Hematopoietic multipotent progenitor cell treated with erythropoietin and hydrocortisone succinate and interleukin-3 and kit ligand, for 8 days (in vitro differentiated cells): ENCODE data around the gene NNMT.
"Not testable (repeated sequence)": the region's sequence is repeated elsewhere in the genome, so short reads cannot be mapped to it uniquely, and the experiment has no call there.

Experiments used
- DNase-seq: peaks from one replicate; pipeline ENCODE4 v3.0.0-alpha.2; 2015

Gene NNMT

DNA sequence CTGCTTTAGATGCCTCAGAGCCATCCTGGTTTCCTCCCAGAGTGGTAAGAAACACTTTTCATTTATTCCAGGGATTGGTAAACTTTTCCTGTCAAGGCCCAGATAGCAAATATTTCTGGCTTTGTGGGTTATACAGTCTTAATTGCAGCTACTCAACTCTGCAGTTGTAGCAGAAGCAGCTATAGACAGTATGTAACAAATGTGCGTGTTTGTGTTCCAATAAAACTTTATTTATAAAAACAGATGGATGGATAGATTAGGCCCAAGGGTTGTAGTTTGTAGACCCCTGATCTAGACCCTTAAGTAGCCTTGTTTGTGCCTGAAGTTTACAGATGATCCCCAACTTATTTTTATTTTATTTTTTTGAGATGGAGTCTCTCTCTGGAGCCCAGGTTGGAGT lies 17.9 kb downstream of the NNMT start:
- no peak for DNase-seq

DNA sequence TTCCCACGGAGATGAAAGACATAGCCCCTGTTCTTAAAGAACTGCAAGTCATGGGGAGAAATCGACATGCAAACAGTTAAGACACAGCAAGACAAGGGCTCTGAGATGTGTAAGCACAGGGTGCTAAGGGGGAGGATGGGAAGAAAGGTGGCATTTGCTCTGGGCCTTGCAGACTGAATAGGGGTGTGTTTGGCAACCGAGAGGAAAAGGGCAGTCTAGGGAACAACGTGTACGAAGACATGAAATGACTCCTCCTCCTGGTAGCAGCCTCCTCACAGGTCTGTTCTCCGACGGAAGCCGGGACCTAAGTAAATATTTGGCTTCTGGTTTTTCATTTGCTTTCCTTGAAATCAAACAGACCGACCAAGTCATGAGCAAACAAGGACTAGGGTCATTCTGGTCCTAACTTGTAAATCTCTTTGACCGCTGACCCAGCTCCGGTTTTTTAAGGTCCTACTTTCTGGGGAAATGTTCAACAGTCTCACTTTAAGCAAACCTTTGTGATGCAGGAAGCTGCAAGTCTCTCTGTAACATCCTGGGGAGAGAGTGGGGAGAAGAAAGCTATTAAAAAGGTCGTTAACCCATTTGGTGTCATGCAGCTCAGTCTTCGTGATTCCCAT lies 19.7 kb downstream of the NNMT start:
- DNase-seq, result no peak

DNA sequence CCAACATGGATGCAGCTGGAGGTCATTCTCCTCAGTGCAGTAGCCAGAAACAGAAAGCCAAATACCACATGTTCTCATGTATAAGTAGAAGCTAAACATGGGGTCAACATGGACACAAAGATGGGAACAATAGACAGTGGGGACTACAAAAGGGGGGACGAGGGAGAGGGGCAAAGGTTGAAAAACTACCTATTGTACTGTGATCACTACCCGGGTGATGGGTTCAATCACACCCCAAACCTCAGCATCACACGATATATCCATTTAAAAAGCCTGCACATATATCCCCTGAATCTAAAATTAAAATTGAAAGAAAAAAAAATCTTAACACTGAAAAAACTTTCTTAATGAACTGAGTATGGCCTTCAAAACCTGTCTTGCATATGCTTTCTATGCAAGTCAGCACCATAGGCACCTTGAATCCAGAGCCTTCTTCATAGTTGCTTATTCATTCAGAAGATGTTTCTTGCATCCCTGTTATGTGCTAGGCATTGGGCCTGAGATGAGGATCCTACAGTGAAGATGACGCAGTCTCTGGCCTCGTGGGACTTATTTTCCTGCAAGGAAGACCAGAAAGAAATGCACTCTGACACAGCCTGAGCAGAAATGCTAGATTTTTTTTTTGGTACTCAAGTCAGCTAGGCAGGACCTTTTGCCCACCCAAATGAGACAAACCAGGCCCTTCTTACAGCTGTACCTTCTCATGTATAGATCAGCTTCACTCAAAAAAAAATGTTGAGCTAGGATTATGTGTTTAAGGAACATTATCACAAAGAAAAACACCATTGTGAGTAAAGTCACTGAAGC lies 21.0 kb downstream of the NNMT start:
- no peak for DNase-seq

DNA sequence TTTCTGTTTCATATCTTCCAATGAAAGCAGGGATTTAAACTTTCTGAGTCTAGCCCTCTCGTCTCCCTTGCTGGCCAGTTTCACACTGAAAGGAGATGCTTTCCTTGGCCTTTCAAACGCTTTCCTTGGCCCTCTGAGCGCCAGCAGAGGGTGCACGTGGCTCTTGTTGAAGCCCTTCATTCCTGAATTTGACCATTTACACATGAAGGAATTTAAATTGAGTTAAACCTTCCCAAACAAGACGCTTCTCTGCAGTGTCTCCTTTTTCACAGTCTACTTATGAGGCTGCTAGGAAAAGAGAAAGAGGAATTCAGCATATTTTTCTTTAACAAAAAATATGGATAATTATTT lies 21.6 kb downstream of the NNMT start:
- peak; percentile 8 for DNase-seq

DNA sequence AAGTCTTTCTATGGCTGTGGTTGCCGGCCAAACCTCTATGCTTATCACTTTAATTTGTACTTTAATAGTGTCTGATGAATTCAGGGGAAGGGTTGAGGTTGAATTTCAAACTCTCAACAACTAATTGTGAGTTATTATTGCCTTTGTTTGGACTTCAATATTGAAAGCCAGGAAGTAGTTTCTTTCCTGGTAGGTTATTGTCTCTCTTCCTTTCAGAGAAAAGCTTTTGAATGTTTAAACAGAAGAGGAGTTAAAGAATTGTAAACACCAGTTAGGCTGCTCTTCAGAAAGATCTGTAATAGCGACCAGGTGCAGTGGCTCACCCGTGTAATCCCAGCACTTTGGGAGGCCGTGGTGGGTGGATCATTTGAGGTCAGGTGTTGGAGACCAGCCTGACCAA lies 22.2 kb downstream of the NNMT start:
- DNase-seq, result no peak

DNA sequence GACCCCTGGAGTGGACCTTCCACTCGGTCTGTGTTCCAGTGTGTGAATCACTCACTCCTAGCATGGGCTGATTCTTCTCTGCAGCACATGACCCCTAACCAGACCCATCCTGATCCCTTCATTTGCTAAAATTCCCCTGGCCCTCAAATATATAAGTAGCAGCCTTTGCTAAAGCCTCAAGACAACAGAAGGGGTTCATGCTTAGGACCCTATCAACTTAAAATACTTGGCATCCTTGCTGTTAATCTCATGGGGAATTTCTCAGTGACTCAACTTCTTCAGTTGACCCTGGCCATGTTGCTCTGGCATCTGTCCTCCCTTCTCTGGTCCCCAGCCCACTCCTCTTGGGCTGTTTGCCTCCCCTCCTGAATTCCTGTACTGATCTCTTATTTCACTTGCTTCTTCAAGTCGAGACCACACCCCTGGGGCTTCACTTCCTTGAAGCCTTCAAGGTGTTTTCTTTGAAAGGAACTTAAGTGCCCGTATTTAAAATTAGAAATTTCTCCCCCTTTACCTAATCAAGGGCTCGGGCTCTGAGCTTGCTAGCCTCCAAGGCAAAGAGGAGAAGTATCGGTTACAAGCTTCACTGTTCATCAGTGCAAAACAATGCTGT lies 23.6 kb downstream of the NNMT start:
- no peak for DNase-seq

DNA sequence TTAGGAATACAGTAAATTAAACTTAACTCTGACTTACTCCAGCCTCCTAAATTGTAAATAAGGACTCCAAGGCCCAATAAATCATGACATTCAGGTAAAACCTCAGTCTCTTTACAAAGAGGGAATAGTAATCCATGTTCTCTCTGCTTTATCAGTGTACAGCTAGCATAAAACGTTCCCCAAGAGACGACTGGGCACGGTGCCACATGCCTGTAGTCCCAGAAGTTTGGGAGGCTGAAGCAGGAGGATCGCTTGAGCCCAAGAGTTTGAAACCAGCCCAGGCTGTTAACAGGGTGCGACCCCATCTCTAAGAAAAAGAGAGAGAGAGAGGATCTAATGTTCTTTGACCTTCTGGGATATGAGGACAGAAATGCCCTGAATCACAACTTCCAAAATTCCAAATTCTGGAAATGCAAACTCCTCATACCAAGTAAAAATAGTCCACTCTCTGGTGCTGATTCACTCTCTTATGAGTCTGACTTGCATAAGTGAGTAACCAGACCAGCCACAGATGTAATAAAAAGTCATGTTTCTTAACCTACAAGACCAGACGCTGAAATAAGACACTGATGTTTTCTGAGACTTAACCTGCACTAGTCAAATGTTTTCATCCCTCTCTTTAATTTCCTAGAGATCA lies 25.5 kb downstream of the NNMT start:
- no peak for DNase-seq

DNA sequence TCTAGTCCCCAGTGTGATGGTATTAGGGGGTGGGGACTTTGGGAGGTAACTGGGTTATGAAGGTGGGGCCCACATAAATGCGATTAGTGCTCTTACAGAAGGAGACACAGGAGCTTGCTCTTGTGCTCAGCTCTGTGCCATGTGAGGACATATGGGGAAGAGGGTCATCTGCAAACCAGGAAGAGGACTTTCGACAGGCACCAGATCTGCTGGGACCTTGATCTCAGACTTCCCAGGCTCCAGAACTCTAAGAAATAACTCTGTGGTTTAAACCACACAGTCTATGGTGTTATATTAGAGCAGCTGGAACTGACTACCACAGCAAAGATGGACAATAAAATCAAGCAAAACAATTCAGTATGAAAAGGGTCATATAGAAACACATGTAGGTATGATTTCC lies 26.7 kb downstream of the NNMT start:
- DNase-seq, result no peak

DNA sequence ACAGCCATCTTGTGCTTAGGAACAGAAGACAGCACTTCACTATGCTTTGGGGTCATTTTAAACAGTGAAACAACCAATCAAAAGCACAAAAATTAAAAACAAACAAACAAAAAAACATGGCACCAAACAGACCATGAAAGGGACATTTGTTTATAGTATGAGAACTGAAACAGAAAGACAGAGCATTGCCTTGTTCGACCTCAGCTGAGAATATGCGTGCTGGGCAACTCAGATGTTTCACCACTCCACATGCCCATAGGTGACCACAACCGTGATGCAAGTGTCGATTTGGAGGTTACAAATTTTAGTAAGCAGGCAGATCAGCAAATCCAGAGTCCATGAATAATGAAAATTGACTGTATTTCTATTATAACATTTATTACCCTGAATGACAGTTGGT lies 30.0 kb downstream of the NNMT start:
- DNase-seq, result no peak

DNA sequence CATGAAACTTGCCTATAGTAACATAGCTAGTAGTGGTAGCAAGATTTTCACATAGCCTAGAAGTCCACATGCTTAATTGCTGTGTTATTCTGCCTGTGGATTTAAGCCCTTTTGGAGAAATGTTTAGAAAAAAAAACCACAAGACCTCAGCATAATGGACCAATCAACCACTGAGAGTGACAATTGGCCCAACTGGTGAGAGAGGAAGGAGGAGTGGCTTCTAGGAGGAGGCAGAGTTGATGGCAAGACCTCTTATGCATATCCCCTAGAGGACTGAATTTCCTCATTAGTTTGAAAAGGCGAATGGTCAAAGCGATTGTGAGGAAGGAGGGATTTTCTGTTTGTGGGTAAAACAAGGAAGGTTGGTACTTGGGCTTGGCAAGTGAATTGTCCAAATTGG lies 30.6 kb downstream of the NNMT start:
- no peak for DNase-seq

DNA sequence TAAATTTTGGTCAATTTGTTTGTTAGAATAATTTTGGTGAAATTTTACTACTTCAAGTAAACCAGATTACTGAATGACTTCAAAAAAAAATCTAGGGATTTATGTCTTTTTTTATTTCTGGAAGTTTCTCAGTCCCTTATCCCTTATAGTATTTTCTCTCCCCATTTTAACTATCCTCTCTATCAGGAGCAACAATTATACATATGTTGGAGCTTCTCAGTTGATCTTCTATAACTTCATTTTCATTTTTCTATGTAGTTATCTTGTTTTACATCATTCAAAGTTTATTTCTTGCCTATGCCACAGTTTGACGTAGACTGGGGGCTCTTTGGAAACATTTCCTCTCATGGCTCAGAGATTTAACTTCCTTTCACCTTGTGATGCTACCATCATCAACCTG lies 34.2 kb downstream of the NNMT start:
- no peak for DNase-seq

DNA sequence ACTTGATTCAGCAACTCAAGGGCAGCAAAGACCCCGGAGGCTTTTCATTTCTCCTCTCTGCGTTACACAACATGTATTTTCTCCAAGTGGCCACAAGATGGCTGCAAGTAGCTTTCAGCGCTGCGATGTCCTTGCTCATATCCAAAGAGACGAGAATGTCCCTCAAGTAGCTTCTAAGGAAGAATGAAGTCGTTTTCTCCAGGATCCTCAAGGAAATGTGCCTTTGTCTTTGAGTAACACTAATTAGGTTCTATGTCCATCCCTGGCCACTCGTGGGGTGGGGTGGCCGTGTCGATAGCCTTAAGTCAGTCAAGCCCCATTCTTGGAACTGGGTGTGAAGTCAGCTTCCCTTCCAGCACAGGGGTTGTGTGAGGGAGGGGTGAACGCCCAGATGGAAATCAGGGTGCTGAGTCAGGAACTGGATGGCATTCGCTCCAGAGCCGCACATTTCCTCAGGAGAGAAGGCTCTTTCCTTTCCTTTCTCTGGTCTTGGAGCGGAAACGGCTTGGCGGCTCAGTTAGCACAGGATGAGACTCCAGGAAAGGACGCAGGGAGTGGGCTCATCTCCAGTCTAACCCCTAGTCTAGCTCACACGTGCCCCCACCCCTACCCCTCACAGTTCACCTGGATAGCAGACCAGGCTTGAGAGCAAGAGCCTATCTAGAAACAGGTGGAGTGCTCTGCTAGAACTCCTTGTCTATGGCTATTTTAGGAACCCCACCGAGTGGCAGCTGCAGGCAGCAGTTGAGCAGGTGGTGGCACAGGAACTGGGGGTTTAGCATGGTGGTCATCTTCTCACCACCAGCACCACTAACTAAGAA lies 44.3 kb downstream of the NNMT start:
- peak; percentile 72 for DNase-seq

DNA sequence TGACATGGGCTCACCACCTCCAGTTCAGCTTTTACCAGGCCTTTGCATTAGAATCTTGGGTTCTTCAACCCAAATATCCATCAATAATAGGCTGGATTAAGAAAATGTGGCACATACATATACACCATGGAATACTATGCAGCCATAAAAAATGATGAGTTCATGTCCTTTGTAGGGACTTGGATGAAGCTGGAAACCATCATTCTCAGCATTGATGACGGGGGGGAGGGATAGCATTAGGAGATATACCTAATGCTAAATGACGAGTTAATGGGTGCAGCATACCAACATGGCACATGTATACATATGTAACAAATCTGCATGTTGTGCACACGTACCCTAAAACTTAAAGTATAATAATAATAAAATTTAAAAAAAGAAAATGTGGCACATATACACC lies 45.5 kb downstream of the NNMT start:
- DNase-seq, result not testable (repeated sequence)

DNA sequence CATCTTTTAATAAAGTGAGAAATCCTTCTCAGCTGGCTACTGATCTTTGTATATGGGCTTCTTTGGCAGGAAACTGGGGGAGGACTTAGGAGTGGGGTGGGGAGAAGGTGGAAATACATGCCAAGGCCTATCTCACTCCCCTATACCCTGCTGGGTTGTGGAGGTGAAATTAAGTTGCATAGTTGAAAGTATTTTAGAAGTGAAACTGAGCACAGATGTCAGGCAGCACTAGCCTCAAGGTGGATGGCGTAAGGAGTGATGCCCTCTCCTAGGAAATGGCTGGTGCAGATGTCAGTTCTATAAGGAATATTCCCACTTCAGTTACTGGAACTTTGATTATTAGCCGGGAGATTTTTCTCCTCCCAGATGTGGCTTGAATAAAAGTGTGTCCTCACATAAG lies 46.3 kb downstream of the NNMT start:
- no peak for DNase-seq

DNA sequence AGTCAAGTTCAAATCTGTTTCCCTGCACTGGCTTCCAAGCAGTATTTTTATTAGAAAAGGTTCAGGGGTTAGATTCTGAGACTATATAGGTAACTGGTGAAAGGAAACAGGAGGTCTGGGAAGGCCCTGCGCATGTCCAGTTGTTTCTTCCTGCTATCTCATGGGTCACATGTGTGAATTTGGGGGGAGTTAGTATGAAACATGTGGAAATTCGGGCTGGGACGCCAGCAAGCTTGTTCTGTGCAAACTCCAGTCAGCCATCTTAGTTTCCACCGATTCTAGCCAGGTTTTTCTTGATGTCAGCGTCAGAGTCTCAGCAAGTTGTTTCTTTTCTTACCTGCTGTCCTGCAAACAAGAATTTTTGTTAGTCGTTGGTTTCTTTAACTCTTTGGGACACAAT lies 46.8 kb downstream of the NNMT start:
- no peak for DNase-seq

DNA sequence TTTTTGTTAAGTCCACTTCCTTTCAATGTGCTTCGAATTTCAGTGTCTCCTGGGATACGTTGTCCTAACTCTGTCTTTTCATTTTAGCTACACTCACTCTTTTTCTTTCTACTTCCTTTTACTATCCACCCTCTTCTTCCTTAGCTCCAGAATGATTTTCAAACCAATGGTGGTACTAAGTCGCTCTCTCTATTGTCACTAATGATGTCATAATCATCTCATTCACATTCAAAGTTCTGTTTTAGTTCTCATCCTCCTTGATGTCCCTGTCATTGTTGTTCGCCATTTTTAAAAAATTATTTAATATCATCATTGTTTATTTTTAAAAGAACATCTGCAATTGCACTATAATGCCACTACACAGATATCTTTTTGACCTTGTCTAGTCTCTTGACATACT lies 47.3 kb downstream of the NNMT start:
- DNase-seq, result no peak

DNA sequence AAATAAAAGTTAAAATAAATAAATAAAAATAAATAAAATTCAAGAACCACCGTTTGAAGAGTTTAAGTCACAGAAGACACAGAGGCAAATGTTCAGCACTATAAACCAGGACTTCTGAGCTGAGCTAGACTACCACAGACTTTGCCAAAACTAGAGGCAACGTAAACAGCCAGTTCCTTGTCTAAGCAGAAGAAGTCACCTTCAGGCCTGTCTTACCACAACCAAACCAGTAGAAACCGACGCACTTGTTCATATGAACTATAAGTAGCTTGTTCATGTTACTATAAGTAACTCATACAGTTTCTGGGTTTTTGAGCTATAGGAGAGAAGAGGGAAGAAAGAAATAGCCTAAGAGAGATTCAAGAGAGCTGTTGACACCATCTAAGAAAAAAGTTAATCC lies 48.3 kb downstream of the NNMT start:
- no peak for DNase-seq

DNA sequence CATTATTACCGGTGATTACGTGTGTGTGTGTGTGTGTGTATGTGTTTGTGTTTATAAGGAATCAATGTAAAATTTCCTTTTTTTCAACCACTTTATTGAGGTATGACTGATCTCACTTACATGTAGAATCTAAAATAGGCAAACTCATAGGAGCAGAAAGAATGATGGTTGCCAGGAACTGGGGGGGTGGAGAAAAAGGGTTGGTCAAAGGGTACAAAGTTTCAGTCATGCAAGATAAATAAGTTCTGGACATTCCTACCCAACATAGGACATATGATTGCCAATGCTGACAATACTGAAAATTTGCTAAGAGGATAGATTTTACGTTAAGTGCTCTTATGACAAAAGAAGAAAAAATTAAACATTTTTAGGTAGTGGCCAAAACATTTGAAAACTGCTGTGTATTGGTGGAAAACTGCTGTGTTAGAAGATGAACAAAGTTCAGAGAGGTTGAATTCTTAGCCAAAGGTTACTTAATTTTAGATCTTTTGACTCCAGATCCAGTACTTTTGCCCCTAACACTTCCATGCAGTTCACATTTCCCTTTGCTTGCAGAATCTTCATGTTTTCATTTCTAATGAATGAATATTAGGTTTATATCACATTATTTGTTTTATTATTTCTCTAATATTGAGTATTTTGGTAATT lies 49.5 kb downstream of the NNMT start:
- no peak for DNase-seq

DNA sequence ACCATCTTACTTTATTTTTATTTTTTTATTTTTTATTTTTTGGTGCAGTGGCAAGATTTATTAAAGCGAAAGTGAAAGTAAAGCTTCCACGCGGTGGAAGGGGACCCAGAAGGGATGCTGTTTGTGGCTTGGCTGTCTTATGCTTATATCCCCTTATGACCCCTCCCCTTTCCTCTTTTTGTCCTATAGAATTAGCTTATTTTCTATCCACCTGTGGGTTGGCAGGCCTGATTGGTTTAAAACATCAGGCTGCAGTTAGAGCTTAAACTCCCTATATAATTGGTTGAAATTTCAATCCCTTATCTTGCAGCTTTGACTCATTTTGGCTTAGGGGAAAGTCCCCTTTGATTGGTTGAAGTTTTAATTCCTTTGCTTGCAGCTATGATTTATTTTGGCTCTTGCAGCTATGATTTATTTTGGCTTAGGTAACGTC lies 50.5 kb downstream of the NNMT start:
- DNase-seq, result peak; percentile 20

DNA sequence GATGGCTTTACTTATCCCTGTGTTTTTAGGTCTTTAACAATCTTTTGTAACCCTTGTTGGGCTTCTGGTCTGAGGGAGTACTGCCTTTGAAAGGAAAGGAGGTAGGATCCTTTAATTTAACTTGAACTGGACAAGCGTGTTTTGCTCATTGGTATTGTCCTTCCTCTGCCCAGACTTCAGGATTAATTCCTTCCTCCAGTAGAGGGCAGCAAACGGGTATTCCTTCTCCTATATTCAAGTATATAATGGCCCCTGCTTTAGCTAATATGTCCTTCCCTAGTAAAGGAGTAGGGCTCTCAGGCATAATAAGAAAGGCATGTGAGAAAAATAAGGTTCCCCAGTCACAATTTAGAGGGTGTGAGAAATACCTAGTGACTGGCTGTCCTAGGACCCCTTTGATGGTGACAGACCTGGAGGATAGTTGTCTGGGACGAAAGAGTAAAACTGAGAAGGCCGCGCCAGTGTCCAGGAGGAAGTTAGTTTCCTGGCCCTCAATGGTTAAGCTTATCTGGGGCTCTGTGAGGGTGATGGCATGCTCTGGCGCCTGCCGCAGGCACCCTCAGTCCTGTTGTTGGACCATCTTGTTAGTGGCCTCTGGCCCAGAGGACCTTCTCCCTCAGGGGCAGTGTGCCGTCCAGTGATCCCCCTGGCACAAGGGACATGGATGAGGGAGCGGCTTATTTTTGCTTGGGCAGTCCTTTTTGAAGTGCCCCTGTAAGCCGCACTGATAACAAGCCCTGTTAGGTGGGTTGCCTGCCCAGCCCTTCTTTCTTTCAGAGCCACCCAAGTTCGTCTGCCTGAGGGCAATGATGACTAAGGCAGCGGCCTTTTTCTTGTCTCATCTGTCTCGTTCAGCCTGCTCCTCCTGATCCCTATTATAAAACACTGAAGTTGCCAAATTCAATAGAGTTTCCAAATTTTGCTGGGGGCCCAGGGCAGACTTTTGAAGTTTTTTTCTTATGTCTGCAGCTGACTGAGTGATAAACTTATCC lies 52.3 kb downstream of the NNMT start:
- DNase-seq, result peak; percentile 80

DNA sequence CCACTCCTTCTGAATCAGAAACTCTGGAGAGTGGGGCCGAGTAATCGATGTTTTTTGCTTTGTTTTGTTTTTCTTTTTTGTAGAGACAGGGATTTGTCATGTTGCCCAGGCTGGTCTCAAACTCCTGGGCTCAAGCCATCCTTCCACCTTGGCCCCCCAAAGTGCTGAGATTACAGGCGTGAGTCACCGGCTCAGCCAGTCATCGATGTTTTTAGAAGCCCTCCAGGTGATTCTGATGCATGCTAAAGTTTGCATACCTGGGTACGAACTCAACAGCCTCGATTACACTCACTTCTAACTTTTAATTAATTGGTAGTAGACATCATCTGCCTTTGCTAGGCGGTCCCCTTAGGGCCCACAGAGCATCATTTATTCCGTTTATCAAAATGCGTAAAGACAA lies 53.8 kb downstream of the NNMT start:
- no peak for DNase-seq
